HepG2 (cell line): ENCODE results near the gene ASPHD1. TPM values are rescaled to one million over a fixed set of nuclear protein-coding genes. Genes with fewer than 3 reads are reported as not detected.

Experiments used
- AGO2 ChIP-seq: fragments of 200-400 bp; formaldehyde crosslinking; optimal IDR thresholded peaks from 2 replicates; pipeline ENCODE3; 2017; ENCODE audit warnings: mild to moderate bottlenecking, low read depth, low read length, moderate library complexity
- MXI1 ChIP-seq: IDR thresholded peaks from 3 replicates; pipeline ENCODE4 v1.6.1; 2012; ENCODE audit warnings: low read depth, low read length, inconsistent platforms, borderline replicate concordance
- polyA plus RNA-seq, 8 experiments: library from polyadenylated mRNA; depleted of rRNA in 3 of 8; stranded (reverse) in 7 of 8; unstranded in 1 of 8; fragments of >200 nt; fragmentation: Illumina TruSeq in 4 of 8; extraction: Trizol in 4 of 8; gene quantifications; 2 replicates each; pipeline versions ENCODE4 v1.2.1 to v1.2.3, GENCODE V29; 2011 to 2016; ENCODE audit warnings: low read depth in 4 of 8, missing spikeins in 1 of 8, mixed read lengths in 1 of 8; ENCODE audit not compliant: insufficient read depth in 1 of 8
- total RNA-seq, 5 experiments: library from RNA; depleted of rRNA; stranded (reverse); fragments of >200 nt; fragmentation: Illumina TruSeq; extraction: Trizol; gene quantifications; 2 replicates each; pipeline ENCODE4 v1.2.3, GENCODE V29; 2016; ENCODE audit warnings: low read depth in 1 of 5
- TF ChIP-seq, protein P1 (sequence below): sonication (generic); formaldehyde crosslinking; IDR thresholded peaks from 2 replicates; pipeline ENCODE4 v1.4.0; 2020; ENCODE audit warnings: low read depth, missing genetic modification reagents
- TF ChIP-seq, protein P2 (sequence below): sonication (generic); formaldehyde crosslinking; IDR thresholded peaks from 2 replicates; pipeline ENCODE4 v1.8.1; 2022; ENCODE audit warnings: low read depth, mild to moderate bottlenecking, missing genetic modification reagents

The ASPHD1 gene
- total and polyA plus RNA-seq, 2 of the 13 experiments (the other 11 are each of a cell fraction or from before 2014, with no cell fraction given) = 13.1 to 19.7 TPM

DNA sequence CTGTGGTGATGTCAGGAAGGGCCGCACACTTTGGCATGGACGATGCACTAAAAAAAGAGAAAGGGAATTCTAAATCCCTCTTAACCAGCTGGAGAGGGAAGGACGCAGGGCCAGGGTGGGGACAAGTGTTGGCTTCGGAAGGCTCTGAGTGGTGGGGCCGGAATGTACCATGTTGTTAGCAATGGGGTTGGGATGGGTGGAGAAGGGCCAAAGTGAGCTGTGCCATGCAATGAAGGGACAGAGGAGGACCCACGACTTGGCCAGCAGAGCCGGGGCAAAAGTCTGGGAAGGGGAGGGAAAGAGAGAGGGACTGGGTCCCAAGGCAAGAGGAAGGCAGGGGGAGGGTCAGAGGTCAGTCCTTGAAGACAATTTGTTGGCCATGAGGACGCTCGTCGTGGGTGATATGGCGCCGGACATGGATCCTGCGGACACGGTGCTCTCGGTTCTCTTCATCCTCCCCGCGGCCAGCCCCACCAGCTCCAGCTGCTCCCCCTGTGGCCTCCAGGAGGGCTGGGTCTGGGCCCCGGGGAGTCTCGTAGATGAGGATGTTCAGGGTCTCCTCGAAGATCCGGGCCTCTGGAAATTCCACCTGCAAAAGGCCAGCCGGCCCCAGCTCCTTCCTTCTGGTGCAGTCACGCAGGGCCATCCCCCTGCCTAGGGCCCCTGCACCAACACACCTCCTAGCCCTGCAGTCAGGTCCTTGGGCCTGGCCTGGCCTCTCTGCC is 6.4 kb downstream of the ASPHD1 start (continued):
- TF ChIP-seq, protein P1, sequence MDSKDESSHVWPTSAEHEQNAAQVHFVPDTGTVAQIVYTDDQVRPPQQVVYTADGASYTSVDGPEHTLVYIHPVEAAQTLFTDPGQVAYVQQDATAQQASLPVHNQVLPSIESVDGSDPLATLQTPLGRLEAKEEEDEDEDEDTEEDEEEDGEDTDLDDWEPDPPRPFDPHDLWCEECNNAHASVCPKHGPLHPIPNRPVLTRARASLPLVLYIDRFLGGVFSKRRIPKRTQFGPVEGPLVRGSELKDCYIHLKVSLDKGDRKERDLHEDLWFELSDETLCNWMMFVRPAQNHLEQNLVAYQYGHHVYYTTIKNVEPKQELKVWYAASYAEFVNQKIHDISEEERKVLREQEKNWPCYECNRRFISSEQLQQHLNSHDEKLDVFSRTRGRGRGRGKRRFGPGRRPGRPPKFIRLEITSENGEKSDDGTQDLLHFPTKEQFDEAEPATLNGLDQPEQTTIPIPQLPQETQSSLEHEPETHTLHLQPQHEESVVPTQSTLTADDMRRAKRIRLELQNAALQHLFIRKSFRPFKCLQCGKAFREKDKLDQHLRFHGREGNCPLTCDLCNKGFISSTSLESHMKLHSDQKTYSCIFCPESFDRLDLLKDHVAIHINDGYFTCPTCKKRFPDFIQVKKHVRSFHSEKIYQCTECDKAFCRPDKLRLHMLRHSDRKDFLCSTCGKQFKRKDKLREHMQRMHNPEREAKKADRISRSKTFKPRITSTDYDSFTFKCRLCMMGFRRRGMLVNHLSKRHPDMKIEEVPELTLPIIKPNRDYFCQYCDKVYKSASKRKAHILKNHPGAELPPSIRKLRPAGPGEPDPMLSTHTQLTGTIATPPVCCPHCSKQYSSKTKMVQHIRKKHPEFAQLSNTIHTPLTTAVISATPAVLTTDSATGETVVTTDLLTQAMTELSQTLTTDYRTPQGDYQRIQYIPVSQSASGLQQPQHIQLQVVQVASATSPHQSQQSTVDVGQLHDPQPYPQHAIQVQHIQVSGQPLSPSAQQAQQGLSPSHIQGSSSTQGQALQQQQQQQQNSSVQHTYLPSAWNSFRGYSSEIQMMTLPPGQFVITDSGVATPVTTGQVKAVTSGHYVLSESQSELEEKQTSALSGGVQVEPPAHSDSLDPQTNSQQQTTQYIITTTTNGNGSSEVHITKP (CRISPR knock-in tag) = 0 out of 2 replicates have a peak, but pooled peaks have one; percentile 42
- TF ChIP-seq AGO2 (peak; percentile 89), MXI1 (no peak)
- TF ChIP-seq, protein P2, sequence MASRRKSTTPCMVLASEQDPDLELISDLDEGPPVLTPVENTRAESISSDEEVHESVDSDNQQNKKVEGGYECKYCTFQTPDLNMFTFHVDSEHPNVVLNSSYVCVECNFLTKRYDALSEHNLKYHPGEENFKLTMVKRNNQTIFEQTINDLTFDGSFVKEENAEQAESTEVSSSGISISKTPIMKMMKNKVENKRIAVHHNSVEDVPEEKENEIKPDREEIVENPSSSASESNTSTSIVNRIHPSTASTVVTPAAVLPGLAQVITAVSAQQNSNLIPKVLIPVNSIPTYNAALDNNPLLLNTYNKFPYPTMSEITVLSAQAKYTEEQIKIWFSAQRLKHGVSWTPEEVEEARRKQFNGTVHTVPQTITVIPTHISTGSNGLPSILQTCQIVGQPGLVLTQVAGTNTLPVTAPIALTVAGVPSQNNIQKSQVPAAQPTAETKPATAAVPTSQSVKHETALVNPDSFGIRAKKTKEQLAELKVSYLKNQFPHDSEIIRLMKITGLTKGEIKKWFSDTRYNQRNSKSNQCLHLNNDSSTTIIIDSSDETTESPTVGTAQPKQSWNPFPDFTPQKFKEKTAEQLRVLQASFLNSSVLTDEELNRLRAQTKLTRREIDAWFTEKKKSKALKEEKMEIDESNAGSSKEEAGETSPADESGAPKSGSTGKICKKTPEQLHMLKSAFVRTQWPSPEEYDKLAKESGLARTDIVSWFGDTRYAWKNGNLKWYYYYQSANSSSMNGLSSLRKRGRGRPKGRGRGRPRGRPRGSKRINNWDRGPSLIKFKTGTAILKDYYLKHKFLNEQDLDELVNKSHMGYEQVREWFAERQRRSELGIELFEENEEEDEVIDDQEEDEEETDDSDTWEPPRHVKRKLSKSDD (CRISPR knock-in tag) = no peak
